Psoas muscle (tissue), 8 donors: ENCODE data around the gene IL1RAPL1. TPM values are rescaled to one million over a fixed set of nuclear protein-coding genes. Genes with fewer than 3 reads are reported as not detected.

ENCODE experiments used
- ATAC-seq, 4 donors: fragments of 200-7000 bp; cut with Tn5 transposase; one replicate each; pipeline ENCODE4 v1.9.1; 2020; ENCODE audit warnings: moderate library complexity in 3 of 4, mild to moderate bottlenecking in 2 of 4
- DNase-seq, 2 donors: peaks; one replicate each; pipeline ENCODE4 v3.0.0-alpha.2; 2020
- H3K27ac ChIP-seq: fragments of 200-600 bp; one replicate; pipeline ENCODE4 v1.8.0; 2022
- H3K27me3 ChIP-seq, 3 donors: fragments of 200-600 bp in 1 of 3; one replicate each; pipeline versions ENCODE4 v1.6.1 to v1.8.0; 2013 to 2022; ENCODE audit warnings: low read length in 2 of 3, mild to moderate bottlenecking in 2 of 3, moderate library complexity in 1 of 3; ENCODE audit not compliant: insufficient read depth in 3 of 3
- H3K36me3 ChIP-seq, 2 donors: fragments of 200-600 bp in 1 of 2; one replicate each; pipeline versions ENCODE4 v1.6.1 to v1.8.0; 2013 to 2022; ENCODE audit warnings: low read depth in 1 of 2, mild to moderate bottlenecking in 1 of 2, moderate library complexity in 1 of 2; ENCODE audit not compliant: insufficient read depth in 1 of 2
- H3K4me1 ChIP-seq: fragments of 200-600 bp; one replicate; pipeline ENCODE4 v1.8.0; 2022
- H3K4me3 ChIP-seq: fragments of 200-600 bp; one replicate; pipeline ENCODE4 v1.8.0; 2022; ENCODE audit warnings: mild to moderate bottlenecking
- H3K9me3 ChIP-seq: fragments of 200-600 bp; one replicate; pipeline ENCODE4 v1.8.0; 2022
- WGBS, 3 donors: extraction: QIAGEN DNeasy Blood & Tissue Kit; methylation state at CpG; one replicate each; pipeline versions ENCODE4 v1.1.6 to v1.1.7; 2013; 5-methylcytosine and 5-hydroxymethylcytosine counted together
- intact Hi-C, 2 donors: fragments of 100-400 bp; cut with DNase I; formaldehyde crosslinking; loops; one replicate each; pipeline versions ENCODE4 v1.11.0 to v1.14.2; 2022
- polyA plus RNA-seq, 3 donors: library from polyadenylated mRNA; stranded (reverse); fragments of 200-250 nt; gene quantifications; one replicate each; pipeline ENCODE4 v1.2.3, GENCODE V29; 2013
- total RNA-seq, 4 donors: library from RNA; stranded (reverse); fragmentation: NEBNext Ultra II Directional in 2 of 4; extraction: Animal tissue kit (Norgen Biotek cat#: 25700) in 2 of 4; gene quantifications; one replicate each; pipeline versions ENCODE4 v1.2.1 to v1.2.4, GENCODE V29; 2021 to 2023
- TF ChIP-seq, protein P1 (sequence below): fragments of 200-600 bp; IDR thresholded peaks from one replicate; pipeline ENCODE4 v1.8.0; 2022; ENCODE audit warnings: antibody characterized with exemption
- donor health status: healthy with polysubstance abuse.
- donor health status: DM: no; HTN: no; CAD: no; lungs with moderate emphysema.
- donor health status: Bipolar disorder and iron deficiency.
- donor health status: healthy.
- donor health status: DM: yes; HTN: yes; CAD: no.
- donor health status: DM: no; HTN: no; CAD: no.
- donor health status: DM: no; HTN: no; CAD: no.
- donor health status: DM: yes; HTN: yes; CAD: no.

Gene IL1RAPL1
- total and polyA plus RNA-seq, 7 donors: 0.04 to 0.50 (median 0.19) TPM; not detected in 1

- ATAC-seq (no peak), DNase-seq (no peak)
- Histone ChIP-seq H3K36me3 (no peaks in the 10 kb centered on the region), H3K27ac (no peak overlapping the region), H3K4me1 (no peaks in the 10 kb centered on the region), H3K27me3 (no peaks in the 10 kb centered on the region), H3K4me3 (no peak overlapping the region), H3K9me3 (no peaks in the 10 kb centered on the region)
- intact Hi-C loops: no loop called here
- TF ChIP-seq, protein P1, sequence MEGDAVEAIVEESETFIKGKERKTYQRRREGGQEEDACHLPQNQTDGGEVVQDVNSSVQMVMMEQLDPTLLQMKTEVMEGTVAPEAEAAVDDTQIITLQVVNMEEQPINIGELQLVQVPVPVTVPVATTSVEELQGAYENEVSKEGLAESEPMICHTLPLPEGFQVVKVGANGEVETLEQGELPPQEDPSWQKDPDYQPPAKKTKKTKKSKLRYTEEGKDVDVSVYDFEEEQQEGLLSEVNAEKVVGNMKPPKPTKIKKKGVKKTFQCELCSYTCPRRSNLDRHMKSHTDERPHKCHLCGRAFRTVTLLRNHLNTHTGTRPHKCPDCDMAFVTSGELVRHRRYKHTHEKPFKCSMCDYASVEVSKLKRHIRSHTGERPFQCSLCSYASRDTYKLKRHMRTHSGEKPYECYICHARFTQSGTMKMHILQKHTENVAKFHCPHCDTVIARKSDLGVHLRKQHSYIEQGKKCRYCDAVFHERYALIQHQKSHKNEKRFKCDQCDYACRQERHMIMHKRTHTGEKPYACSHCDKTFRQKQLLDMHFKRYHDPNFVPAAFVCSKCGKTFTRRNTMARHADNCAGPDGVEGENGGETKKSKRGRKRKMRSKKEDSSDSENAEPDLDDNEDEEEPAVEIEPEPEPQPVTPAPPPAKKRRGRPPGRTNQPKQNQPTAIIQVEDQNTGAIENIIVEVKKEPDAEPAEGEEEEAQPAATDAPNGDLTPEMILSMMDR: no peak
- 59 to 83% (median 77%) methylated on average over 5 of the region's 5 CpGs for WGBS, 3 donors
Observed at GRCh38 chrX:29453333-29453732, 866.1 kb downstream of the IL1RAPL1 start.

GRCh38 chrX:29455702-29456101 is 868.5 kb downstream of the IL1RAPL1 start:
- H3K36me3 ChIP-seq: no peaks in the 10 kb centered on the region
- no peaks in the 10 kb centered on the region for H3K9me3 ChIP-seq
- intact Hi-C loops: no loop called here
- ATAC-seq (no peak), DNase-seq (no peak)
- no peak overlapping the region for H3K27ac ChIP-seq
- 61 to 82% (median 69%) methylated on average over 3 of the region's 3 CpGs for WGBS, 3 donors
- no peaks in the 10 kb centered on the region for H3K4me1 ChIP-seq
- TF ChIP-seq, protein P1: no peak
- no peak overlapping the region for H3K4me3 ChIP-seq
- no peaks in the 10 kb centered on the region for H3K27me3 ChIP-seq

DNA sequence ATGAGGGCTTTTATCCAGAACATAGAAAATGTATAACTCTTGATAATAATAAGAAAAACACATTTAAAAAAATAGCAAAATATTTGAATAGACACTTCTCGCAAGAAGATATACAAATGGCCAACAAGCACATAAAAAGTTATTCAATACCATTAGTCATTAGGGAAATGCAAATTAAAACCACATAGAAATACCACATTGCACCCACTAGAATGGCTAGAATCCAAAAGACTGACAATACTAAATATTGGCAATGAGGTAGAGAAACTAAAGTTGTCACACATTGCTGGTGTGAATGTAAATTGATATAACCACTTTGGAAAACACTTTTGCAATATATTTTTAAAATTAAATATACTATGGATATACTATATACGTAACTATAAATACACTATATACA is 873.8 kb downstream of the IL1RAPL1 start:
- Histone ChIP-seq H3K27me3 (no peaks in the 10 kb centered on the region), H3K4me3 (no peak overlapping the region), H3K4me1 (no peaks in the 10 kb centered on the region), H3K9me3 (no peaks in the 10 kb centered on the region), H3K27ac (no peak overlapping the region), H3K36me3 (no peaks in the 10 kb centered on the region)
- TF ChIP-seq, protein P1: no peak
- DNase-seq (no peak), ATAC-seq (no peak)
- intact Hi-C loops: no loop called here
- 89 to 96% (median 93%) methylated on average over 2 of the region's 2 CpGs for WGBS, 3 donors

DNA sequence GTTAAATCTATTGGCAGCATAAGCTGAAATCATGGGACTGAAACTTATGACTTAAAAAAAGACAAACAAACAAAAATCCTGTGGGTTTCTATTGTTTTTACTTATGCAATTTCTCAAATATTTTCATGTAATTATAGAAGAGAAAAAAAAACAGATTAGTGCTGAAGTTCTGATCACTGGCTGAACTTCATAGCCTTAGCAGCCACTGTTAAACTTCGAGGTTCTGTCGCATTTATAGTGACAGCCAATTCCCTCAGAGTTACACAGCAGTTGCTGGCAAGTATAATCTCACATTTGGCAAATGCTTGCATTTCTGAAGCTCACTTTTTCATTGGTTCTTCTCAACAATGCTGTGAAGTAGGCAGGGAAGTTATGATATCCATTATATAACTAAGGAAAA is 879.2 kb downstream of the IL1RAPL1 start:
- intact Hi-C loops: no loop called here
- no peaks in the 10 kb centered on the region for H3K4me1 ChIP-seq
- DNase-seq: no peak
- no peaks in the 10 kb centered on the region for H3K27me3 ChIP-seq
- H3K36me3 ChIP-seq: no peaks in the 10 kb centered on the region
- no peak overlapping the region for H3K4me3 ChIP-seq
- TF ChIP-seq, protein P1: no peak
- no peaks in the 10 kb centered on the region for H3K9me3 ChIP-seq
- 24 to 46% (median 30%) methylated on average over 2 of the region's 2 CpGs for WGBS, 3 donors
- no peak overlapping the region for H3K27ac ChIP-seq
- ATAC-seq: no peak

- 12 to 22% (median 20%) methylated on average over 4 of the region's 4 CpGs for WGBS, 3 donors
- Histone ChIP-seq H3K4me3 (no peak overlapping the region), H3K27ac (no peak overlapping the region), H3K36me3 (no peaks in the 10 kb centered on the region), H3K9me3 (no peaks in the 10 kb centered on the region), H3K4me1 (no peaks in the 10 kb centered on the region), H3K27me3 (no peaks in the 10 kb centered on the region)
- intact Hi-C loops: no loop called here
- DNase-seq: no peak
- no peak for ATAC-seq
- TF ChIP-seq, protein P1: no peak
Observed at GRCh38 chrX:29468911-29469494, 881.8 kb downstream of the IL1RAPL1 start.
